B cell (primary cell): ENCODE results near the gene DNAH8.

Source experiments
- EZH2 ChIP-seq: IDR thresholded peaks from 2 replicates; pipeline ENCODE4 v1.6.1; 2012; ENCODE audit warnings: borderline replicate concordance, low read depth, mild to moderate bottlenecking, moderate library complexity, low read length; ENCODE audit not compliant: insufficient read depth, poor library complexity, severe bottlenecking
- TF ChIP-seq, protein P1 (sequence below): fragments of 200-600 bp; IDR thresholded peaks from one replicate; pipeline ENCODE4 v1.8.0; 2022; ENCODE audit warnings: antibody characterized with exemption, mild to moderate bottlenecking

GRCh38 chr6:38845931-38846330 lies 130.8 kb downstream of the DNAH8 start:
- TF ChIP-seq, protein P1, sequence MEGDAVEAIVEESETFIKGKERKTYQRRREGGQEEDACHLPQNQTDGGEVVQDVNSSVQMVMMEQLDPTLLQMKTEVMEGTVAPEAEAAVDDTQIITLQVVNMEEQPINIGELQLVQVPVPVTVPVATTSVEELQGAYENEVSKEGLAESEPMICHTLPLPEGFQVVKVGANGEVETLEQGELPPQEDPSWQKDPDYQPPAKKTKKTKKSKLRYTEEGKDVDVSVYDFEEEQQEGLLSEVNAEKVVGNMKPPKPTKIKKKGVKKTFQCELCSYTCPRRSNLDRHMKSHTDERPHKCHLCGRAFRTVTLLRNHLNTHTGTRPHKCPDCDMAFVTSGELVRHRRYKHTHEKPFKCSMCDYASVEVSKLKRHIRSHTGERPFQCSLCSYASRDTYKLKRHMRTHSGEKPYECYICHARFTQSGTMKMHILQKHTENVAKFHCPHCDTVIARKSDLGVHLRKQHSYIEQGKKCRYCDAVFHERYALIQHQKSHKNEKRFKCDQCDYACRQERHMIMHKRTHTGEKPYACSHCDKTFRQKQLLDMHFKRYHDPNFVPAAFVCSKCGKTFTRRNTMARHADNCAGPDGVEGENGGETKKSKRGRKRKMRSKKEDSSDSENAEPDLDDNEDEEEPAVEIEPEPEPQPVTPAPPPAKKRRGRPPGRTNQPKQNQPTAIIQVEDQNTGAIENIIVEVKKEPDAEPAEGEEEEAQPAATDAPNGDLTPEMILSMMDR = no peak
- no peak for TF ChIP-seq EZH2
